Skin of body (tissue), 2 donors: ENCODE data around the gene INSRR. TPM values are rescaled to one million over a fixed set of nuclear protein-coding genes. Genes with fewer than 3 reads are reported as not detected.

Experiments used
- DNase-seq: peaks from one replicate; lab custom pipeline; 2025; lab: John Stamatoyannopoulos, UW
- total RNA-seq: library from RNA; depleted of rRNA; stranded (reverse); fragments of >200 nt; gene quantifications from one replicate; pipeline ENCODE4 v1.2.3, GENCODE V29; 2014

Gene INSRR
- total RNA-seq, 1 donor from 2014 or later = under 0.01 TPM

- DNase-seq = peak; percentile 27
Observed at GRCh38 chr1:156894711-156895454, 36.0 kb upstream of the INSRR start.

- no peak for DNase-seq
Observed at GRCh38 chr1:156894001-156894400, 35.1 kb upstream of the INSRR start.

GRCh38 chr1:156893048-156893953 is 34.4 kb upstream of the INSRR start, which contains the start of gene PEAR1:
Gene PEAR1, plus strand, starts transcription at chr1:156893718. Its CDS starts 10,209 bp downstream, at chr1:156903927.
- DNase-seq = peak; percentile 63

GRCh38 chr1:156892190-156893047 is 33.5 kb upstream of the INSRR start:
- peak; percentile 89 for DNase-seq

GRCh38 chr1:156889802-156890580 is 31.1 kb upstream of the INSRR start:
- DNase-seq = peak; percentile 75

GRCh38 chr1:156887734-156888133 is 28.8 kb upstream of the INSRR start:
- DNase-seq = no peak

GRCh38 chr1:156887317-156887716 is 28.4 kb upstream of the INSRR start:
- DNase-seq = no peak

- no peak for DNase-seq
Observed at GRCh38 chr1:156886583-156887281, 27.8 kb upstream of the INSRR start.

- no peak for DNase-seq
Observed at GRCh38 chr1:156885880-156886355, 27.0 kb upstream of the INSRR start.

- no peak for DNase-seq
Observed at GRCh38 chr1:156885314-156885713, 26.4 kb upstream of the INSRR start.

GRCh38 chr1:156884560-156885184 is 25.8 kb upstream of the INSRR start:
- no peak for DNase-seq

- no peak for DNase-seq
Observed at GRCh38 chr1:156883919-156884318, 25.0 kb upstream of the INSRR start.

- DNase-seq = no peak
Observed at GRCh38 chr1:156882543-156882942, 23.6 kb upstream of the INSRR start.

- no peak for DNase-seq
Observed at GRCh38 chr1:156881663-156882062, 22.7 kb upstream of the INSRR start.

GRCh38 chr1:156881101-156881500 is 22.2 kb upstream of the INSRR start:
- no peak for DNase-seq

- no peak for DNase-seq
Observed at GRCh38 chr1:156880473-156880872, 21.6 kb upstream of the INSRR start.

GRCh38 chr1:156879876-156880275 is 21.0 kb upstream of the INSRR start:
- no peak for DNase-seq

GRCh38 chr1:156877433-156878170 is 18.7 kb upstream of the INSRR start:
- no peak for DNase-seq

- no peak for DNase-seq
Observed at GRCh38 chr1:156876281-156876680, 17.4 kb upstream of the INSRR start.
